OCI-LY1 (cell line): ENCODE data around the gene ANKRD11.
"Not testable (repeated sequence)": the region's sequence is repeated elsewhere in the genome, so short reads cannot be mapped to it uniquely, and the experiment has no call there.

Experiments used
- EZH2 ChIP-seq: fragments of 200-600 bp; sonication (generic), shearing (Covaris generic); IDR thresholded peaks from 2 replicates; pipeline ENCODE4 v1.8.0; 2017; ENCODE audit warnings: borderline replicate concordance, mixed run types, mild to moderate bottlenecking, antibody characterized with exemption, low read length, moderate library complexity, mixed read lengths
- TF ChIP-seq, protein P1 (sequence below): fragments of 200-600 bp; sonication (generic), shearing (Covaris generic); IDR thresholded peaks from 2 replicates; pipeline ENCODE4 v1.5.1; 2017; ENCODE audit warnings: mild to moderate bottlenecking, antibody characterized with exemption, low read length, moderate library complexity, mixed read lengths

DNA sequence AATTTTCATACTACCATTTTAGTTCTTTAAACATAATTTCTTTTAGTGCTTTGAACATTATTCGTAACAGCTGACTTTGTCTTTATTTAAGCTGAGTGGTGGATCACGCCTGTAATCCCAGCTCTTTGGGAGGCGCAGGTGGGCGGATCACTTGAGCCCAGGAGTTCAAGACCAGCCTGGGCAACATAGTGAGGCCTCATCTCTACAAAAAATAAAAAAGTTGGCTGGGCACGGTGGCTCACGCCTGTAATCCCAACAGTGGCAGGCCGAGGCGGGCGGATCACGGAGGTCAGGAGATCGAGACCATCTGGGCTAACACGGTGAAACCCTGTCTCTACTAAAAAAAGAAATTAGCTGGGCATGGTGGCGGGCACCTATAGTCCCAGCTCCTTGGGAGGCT is 230.5 kb downstream of the ANKRD11 start:
- TF ChIP-seq, protein P1, sequence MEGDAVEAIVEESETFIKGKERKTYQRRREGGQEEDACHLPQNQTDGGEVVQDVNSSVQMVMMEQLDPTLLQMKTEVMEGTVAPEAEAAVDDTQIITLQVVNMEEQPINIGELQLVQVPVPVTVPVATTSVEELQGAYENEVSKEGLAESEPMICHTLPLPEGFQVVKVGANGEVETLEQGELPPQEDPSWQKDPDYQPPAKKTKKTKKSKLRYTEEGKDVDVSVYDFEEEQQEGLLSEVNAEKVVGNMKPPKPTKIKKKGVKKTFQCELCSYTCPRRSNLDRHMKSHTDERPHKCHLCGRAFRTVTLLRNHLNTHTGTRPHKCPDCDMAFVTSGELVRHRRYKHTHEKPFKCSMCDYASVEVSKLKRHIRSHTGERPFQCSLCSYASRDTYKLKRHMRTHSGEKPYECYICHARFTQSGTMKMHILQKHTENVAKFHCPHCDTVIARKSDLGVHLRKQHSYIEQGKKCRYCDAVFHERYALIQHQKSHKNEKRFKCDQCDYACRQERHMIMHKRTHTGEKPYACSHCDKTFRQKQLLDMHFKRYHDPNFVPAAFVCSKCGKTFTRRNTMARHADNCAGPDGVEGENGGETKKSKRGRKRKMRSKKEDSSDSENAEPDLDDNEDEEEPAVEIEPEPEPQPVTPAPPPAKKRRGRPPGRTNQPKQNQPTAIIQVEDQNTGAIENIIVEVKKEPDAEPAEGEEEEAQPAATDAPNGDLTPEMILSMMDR = not testable (repeated sequence)
- not testable (repeated sequence) for TF ChIP-seq EZH2
